HepG2 (cell line): ENCODE measurements around the gene UMOD. TPM values are rescaled to one million over a fixed set of nuclear protein-coding genes. Genes with fewer than 3 reads are reported as not detected.

Source experiments
- ISX ChIP-seq: sonication (generic); formaldehyde crosslinking; conservative IDR thresholded peaks from 2 replicates; pipeline ENCODE4 v1.5.0; 2020; ENCODE audit warnings: missing genetic modification reagents
- MLLT10 ChIP-seq: sonication (generic); formaldehyde crosslinking; IDR thresholded peaks from 2 replicates; pipeline ENCODE4 v1.4.0; 2020; ENCODE audit warnings: missing genetic modification reagents
- SMYD3 ChIP-seq: sonication (generic); formaldehyde crosslinking; IDR thresholded peaks from 2 replicates; pipeline ENCODE4 v1.8.1; 2023; ENCODE audit warnings: mild to moderate bottlenecking, missing genetic modification reagents
- ZBTB1 ChIP-seq: sonication (generic); formaldehyde crosslinking; IDR thresholded peaks from 2 replicates; pipeline ENCODE4 v1.4.0; 2020; ENCODE audit warnings: missing genetic modification reagents, borderline replicate concordance
- ZNF10 ChIP-seq: sonication (generic); formaldehyde crosslinking; IDR thresholded peaks from 2 replicates; pipeline ENCODE4 v1.4.0; 2020; ENCODE audit warnings: mild to moderate bottlenecking, low read depth, missing genetic modification reagents, borderline replicate concordance
- ZNF230 ChIP-seq: sonication (generic); formaldehyde crosslinking; IDR thresholded peaks from 2 replicates; pipeline ENCODE4 v1.4.0; 2020; ENCODE audit warnings: mild to moderate bottlenecking, missing genetic modification reagents
- ZNF713 ChIP-seq: sonication (generic); formaldehyde crosslinking; IDR thresholded peaks from 2 replicates; pipeline ENCODE4 v1.4.0; 2020; ENCODE audit warnings: mild to moderate bottlenecking, missing genetic modification reagents
- ZNF768 ChIP-seq: sonication (generic); formaldehyde crosslinking; IDR thresholded peaks from 2 replicates; pipeline ENCODE4 v1.4.0; 2020; ENCODE audit warnings: missing genetic modification reagents
- ZZZ3 ChIP-seq: sonication (generic); formaldehyde crosslinking; IDR thresholded peaks from 2 replicates; pipeline ENCODE4 v1.4.0; 2020; ENCODE audit warnings: missing genetic modification reagents, mild to moderate bottlenecking, borderline replicate concordance
- polyA plus RNA-seq, 8 experiments: library from polyadenylated mRNA; depleted of rRNA in 3 of 8; stranded (reverse) in 7 of 8; unstranded in 1 of 8; fragments of >200 nt; fragmentation: Illumina TruSeq in 4 of 8; extraction: Trizol in 4 of 8; gene quantifications; 2 replicates each; pipeline versions ENCODE4 v1.2.1 to v1.2.3, GENCODE V29; 2011 to 2016; ENCODE audit warnings: low read depth in 4 of 8, missing spikeins in 1 of 8, mixed read lengths in 1 of 8; ENCODE audit not compliant: insufficient read depth in 1 of 8
- total RNA-seq, 5 experiments: library from RNA; depleted of rRNA; stranded (reverse); fragments of >200 nt; fragmentation: Illumina TruSeq; extraction: Trizol; gene quantifications; 2 replicates each; pipeline ENCODE4 v1.2.3, GENCODE V29; 2016; ENCODE audit warnings: low read depth in 1 of 5
- TF ChIP-seq, protein P1 (sequence below): sonication (generic); formaldehyde crosslinking; IDR thresholded peaks from 2 replicates; pipeline ENCODE4 v1.9.0; 2021; ENCODE audit warnings: missing genetic modification reagents, borderline replicate concordance
- TF ChIP-seq, protein P2 (sequence below): sonication (generic); formaldehyde crosslinking; IDR thresholded peaks from 2 replicates; pipeline ENCODE4 v1.4.0; 2020; ENCODE audit warnings: missing genetic modification reagents, borderline replicate concordance
- TF ChIP-seq, protein P3 (sequence below), 2 experiments: fragments of 450-650 bp in 1 of 2; sonication (generic) in 1 of 2; formaldehyde crosslinking in 1 of 2; IDR thresholded peaks; 2 replicates each; pipeline versions ENCODE4 v1.6.1 to v1.8.0; 2016 to 2022; ENCODE audit warnings: antibody characterized with exemption in 1 of 2, mild to moderate bottlenecking in 1 of 2, missing genetic modification reagents in 1 of 2
- TF ChIP-seq, protein P4 (sequence below): sonication (generic); formaldehyde crosslinking; IDR thresholded peaks from 2 replicates; pipeline ENCODE4 v1.5.0; 2020; ENCODE audit warnings: missing genetic modification reagents

UMOD gene
- total and polyA plus RNA-seq, 2 of the 13 experiments (the other 11 are each of a cell fraction or from before 2014, with no cell fraction given), result not detected

DNA sequence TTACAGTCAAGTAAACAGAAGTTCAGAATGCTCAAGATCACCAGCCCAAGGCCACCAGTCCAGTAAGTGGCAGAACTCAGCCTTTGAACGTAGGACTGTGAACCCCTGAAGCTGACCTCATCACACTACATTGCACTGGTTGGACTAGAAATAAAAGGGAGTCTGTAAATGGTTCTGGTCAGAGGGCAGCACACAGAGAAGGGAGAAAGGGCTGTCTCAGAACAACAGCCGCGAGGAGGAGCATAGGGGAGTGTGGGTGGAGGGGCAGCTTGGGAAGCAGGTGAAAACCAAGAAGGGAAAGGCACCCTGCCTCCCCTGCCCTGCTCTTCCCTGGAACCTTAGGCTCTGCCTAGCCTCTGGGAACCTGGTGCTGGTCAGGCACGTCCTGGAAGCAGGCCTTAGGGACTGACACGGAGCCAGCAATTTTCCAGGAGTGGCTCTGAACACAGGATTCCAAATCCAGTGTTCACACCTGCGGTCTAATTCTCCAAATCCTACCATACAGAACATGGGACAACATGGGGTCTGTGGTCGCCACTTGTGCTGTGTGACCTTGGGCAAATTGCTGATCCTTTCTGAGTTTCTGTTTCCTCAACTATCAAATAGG lies 45.1 kb upstream of the UMOD start (continued):
- TF ChIP-seq, protein P1, sequence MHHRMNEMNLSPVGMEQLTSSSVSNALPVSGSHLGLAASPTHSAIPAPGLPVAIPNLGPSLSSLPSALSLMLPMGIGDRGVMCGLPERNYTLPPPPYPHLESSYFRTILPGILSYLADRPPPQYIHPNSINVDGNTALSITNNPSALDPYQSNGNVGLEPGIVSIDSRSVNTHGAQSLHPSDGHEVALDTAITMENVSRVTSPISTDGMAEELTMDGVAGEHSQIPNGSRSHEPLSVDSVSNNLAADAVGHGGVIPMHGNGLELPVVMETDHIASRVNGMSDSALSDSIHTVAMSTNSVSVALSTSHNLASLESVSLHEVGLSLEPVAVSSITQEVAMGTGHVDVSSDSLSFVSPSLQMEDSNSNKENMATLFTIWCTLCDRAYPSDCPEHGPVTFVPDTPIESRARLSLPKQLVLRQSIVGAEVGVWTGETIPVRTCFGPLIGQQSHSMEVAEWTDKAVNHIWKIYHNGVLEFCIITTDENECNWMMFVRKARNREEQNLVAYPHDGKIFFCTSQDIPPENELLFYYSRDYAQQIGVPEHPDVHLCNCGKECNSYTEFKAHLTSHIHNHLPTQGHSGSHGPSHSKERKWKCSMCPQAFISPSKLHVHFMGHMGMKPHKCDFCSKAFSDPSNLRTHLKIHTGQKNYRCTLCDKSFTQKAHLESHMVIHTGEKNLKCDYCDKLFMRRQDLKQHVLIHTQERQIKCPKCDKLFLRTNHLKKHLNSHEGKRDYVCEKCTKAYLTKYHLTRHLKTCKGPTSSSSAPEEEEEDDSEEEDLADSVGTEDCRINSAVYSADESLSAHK (CRISPR knock-in tag), result no peak
- TF ChIP-seq, protein P2, sequence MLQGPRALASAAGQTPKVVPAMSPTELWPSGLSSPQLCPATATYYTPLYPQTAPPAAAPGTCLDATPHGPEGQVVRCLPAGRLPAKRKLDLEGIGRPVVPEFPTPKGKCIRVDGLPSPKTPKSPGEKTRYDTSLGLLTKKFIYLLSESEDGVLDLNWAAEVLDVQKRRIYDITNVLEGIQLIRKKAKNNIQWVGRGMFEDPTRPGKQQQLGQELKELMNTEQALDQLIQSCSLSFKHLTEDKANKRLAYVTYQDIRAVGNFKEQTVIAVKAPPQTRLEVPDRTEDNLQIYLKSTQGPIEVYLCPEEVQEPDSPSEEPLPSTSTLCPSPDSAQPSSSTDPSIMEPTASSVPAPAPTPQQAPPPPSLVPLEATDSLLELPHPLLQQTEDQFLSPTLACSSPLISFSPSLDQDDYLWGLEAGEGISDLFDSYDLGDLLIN (CRISPR knock-in tag), result no peak
- no peak for TF ChIP-seq ZBTB1
- TF ChIP-seq, protein P3, sequence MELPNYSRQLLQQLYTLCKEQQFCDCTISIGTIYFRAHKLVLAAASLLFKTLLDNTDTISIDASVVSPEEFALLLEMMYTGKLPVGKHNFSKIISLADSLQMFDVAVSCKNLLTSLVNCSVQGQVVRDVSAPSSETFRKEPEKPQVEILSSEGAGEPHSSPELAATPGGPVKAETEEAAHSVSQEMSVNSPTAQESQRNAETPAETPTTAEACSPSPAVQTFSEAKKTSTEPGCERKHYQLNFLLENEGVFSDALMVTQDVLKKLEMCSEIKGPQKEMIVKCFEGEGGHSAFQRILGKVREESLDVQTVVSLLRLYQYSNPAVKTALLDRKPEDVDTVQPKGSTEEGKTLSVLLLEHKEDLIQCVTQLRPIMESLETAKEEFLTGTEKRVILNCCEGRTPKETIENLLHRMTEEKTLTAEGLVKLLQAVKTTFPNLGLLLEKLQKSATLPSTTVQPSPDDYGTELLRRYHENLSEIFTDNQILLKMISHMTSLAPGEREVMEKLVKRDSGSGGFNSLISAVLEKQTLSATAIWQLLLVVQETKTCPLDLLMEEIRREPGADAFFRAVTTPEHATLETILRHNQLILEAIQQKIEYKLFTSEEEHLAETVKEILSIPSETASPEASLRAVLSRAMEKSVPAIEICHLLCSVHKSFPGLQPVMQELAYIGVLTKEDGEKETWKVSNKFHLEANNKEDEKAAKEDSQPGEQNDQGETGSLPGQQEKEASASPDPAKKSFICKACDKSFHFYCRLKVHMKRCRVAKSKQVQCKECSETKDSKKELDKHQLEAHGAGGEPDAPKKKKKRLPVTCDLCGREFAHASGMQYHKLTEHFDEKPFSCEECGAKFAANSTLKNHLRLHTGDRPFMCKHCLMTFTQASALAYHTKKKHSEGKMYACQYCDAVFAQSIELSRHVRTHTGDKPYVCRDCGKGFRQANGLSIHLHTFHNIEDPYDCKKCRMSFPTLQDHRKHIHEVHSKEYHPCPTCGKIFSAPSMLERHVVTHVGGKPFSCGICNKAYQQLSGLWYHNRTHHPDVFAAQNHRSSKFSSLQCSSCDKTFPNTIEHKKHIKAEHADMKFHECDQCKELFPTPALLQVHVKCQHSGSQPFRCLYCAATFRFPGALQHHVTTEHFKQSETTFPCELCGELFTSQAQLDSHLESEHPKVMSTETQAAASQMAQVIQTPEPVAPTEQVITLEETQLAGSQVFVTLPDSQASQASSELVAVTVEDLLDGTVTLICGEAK (IDR thresholded peaks at IDR 0.05), result no peak
- TF ChIP-seq, protein P3 (CRISPR knock-in tag; IDR thresholded peaks at IDR 0.05), result no peak
- TF ChIP-seq ZNF230, result no peak
- TF ChIP-seq ZNF768 (CRISPR knock-in tag), result peak; percentile 86
- TF ChIP-seq ZZZ3, result 0 out of 2 replicates have a peak, but pooled peaks have one; percentile 8
- TF ChIP-seq ISX, result no peak
- TF ChIP-seq, protein P4, sequence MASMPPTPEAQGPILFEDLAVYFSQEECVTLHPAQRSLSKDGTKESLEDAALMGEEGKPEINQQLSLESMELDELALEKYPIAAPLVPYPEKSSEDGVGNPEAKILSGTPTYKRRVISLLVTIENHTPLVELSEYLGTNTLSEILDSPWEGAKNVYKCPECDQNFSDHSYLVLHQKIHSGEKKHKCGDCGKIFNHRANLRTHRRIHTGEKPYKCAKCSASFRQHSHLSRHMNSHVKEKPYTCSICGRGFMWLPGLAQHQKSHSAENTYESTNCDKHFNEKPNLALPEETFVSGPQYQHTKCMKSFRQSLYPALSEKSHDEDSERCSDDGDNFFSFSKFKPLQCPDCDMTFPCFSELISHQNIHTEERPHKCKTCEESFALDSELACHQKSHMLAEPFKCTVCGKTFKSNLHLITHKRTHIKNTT (CRISPR knock-in tag), result no peak
- no peak for TF ChIP-seq MLLT10 (CRISPR knock-in tag)
- TF ChIP-seq SMYD3 (CRISPR knock-in tag), result no peak
- TF ChIP-seq ZNF713 (CRISPR knock-in tag), result no peak; the same call in 1 of the 2 replicates
- no peak for TF ChIP-seq ZNF10 (CRISPR knock-in tag)
